HG02970 (cell line): Measurements from ENCODE around the gene SHROOM3.

Experiments
- ATAC-seq: cut with Tn5 transposase; IDR thresholded peaks from one replicate; pipeline ENCODE4 v1.9.1; 2021; ENCODE audit warnings: mild to moderate bottlenecking, moderate library complexity, moderate number of reproducible peaks; ENCODE audit not compliant: unreplicated experiment, low FRiP score

The SHROOM3 gene

DNA sequence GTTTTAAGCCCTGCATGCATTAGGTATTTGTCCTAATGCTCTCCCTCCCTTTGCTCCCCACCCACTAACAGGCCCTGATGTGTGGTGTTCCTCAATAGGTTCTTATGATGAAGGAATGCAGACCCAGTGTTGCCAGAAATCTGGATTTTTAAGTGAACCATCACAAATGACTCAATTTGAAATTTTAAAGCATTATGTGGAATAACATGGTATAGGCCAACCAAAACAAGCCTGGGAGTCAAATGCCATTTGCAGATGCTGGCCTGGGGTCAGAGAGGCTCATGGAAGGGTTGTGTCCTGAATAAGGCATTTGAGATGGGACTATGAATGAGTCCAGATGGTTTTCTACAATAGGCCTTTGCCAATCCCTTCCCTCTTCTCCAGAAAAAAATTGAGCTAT is 179.6 kb downstream of the SHROOM3 start:
- no peak for ATAC-seq

DNA sequence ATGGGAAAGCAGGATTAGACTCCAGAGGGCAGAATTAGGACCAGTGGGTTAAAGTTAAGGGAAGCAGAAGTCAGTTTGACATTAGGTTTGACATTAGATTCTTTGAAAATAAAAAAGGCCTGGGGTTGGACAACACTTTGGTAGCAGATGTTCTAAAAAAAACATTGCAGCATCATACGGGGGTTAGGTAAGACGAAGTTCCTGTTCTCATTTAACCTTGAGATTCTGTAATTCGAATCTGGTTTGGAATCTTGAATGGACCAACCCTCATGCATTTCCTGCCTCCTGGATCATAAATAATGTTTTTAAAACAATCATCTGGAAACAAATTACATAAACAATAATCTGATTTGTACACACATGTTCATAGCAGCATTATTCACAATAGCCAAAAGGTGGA is 181.0 kb downstream of the SHROOM3 start:
- no peak for ATAC-seq

DNA sequence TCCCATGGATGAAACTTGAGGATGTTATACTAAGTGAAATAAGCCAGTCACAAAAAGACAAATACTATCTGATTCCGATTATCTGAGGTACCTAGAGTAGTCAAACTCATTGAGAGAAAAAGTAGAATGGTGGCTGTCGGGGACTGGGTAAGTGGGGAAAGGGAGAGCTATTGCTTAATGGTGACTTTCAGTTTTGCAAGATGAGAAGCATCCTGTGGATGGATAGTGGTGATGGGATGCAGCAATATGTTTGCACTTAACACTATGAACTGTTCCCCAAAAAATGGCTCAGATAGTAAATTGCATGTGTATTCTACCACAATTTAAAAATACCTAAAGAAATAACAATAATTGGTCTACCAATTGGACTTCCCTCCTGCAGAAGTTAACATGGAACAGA is 181.5 kb downstream of the SHROOM3 start:
- no peak for ATAC-seq

DNA sequence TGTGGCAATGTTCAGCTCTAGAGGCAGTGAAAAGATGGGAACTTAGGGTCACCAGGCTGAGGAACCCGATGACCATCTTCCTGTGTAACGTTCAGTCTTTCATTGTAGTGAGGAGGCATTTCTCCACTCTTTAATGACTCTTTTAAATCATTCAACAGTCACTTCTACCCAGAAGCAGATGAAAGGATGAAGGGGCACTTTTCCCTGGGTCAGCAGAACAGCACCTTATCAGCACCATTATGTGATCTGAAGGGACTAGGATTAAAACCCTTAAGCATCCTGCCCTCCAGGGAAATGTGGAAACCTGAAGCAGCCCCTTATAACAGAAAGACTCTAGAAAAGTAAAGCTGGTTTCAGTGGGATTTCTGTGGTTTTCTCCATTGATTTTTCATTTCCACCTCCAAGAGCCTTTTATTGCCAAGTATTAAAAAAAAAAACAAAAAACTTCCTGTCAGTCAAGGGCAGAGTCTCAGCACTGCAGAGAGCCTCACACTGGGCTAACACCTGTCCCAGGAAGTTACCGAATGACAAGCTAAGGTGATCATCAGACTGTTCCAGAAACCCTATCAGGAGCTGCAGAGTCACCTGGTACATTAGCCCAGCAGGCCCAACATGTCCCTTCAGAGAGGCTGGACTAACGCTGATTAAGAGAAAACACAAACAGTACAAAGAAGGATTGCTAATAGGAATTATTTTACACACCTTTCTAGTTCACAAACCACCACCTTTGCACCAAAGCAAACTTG is 185.9 kb downstream of the SHROOM3 start:
- ATAC-seq = no peak

DNA sequence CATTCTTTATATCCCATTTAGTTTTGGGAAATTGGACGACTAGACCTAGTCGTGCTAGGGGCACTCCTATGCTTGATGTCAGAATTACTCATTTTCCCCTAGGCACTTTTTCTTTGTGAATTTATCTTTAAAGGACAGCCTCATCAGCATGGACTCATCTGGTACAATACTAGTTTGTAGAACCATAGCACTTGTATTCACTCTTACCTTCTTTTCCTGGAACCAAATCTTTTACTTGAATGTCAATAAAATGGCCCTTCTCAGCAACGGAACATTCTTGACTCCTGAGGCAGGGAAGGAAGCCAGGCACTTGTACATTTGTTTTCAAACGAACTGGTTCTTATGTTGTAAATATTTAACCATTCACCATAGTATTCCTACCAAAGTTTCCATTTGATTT is 187.1 kb downstream of the SHROOM3 start:
- ATAC-seq = no peak

DNA sequence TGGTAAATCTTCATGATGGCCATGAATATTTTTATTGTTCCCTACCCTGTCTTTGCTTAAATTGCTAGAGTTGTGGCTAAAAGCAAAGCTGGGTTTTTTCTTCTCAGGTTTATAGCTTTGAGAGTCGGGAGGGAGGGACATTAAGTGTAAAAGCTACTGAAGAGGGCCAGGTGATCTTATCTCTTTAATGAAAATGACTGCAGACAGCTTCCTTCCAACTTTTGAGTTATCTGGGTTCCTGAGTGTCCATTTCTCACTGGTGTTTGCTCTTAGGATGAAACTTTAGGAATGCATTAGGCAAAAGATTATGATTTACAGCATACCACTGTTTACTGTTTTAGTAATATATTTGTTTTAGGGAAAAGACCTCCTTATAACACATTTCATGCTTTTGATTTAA is 187.7 kb downstream of the SHROOM3 start:
- no peak for ATAC-seq

DNA sequence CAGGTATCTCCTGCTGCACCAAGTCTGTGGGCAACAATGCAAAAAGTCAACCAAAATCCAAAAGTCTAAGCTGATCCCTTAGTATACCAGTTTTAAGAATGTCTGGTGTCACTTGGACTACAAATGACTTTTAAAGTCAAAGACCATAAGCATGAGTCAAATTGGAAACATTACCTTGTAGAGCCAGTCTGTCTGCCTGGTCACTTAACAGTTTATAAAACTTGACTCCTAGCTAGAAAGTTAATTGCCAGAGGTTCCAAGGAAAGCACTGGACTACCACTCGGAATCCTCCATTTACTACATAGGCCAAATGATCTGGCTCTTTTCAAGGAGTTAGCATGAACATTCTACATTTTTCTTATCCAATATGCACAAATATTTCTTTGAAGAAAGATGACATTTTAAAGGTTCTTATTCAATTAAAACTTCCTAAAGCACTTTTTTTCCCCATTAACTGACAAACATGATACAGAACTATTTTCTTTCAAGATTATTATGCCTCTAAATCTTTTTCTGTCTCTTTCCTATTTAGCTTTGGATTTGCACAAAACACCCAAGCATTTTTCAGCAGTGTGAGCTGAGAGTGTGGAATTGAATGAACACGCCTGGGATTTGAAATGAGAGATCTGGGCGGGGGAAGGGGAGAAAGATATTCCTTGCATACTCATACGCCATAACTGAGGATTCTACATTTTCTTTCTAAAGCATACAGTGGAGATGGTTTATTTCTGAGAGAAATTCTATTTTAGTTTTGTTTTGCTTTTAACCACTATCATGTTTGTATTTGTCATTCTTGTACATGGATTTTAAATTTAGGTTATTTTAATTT is 188.4 kb downstream of the SHROOM3 start:
- ATAC-seq = no peak

DNA sequence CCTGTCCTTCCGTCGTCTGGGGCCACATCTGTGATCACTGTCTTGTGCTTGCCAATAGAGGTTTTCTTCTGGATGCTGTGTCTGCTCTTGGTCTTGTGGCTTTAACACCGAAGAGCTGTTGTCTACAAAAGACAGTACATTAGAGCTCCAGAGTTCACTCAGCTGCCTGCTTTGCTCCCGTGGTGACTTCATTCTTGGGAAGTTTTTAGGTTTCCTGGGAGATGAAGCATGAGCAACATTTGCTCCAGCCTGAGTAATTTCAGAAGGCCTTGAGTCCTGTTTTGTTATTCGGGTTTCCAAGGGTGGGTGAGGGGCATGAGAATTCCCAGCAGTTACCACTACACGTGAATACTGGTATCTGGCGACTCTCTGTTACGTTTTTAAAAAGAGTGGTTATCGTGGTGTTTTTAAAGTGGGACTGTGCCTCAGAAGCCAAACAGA is 189.2 kb downstream of the SHROOM3 start:
- no peak for ATAC-seq

DNA sequence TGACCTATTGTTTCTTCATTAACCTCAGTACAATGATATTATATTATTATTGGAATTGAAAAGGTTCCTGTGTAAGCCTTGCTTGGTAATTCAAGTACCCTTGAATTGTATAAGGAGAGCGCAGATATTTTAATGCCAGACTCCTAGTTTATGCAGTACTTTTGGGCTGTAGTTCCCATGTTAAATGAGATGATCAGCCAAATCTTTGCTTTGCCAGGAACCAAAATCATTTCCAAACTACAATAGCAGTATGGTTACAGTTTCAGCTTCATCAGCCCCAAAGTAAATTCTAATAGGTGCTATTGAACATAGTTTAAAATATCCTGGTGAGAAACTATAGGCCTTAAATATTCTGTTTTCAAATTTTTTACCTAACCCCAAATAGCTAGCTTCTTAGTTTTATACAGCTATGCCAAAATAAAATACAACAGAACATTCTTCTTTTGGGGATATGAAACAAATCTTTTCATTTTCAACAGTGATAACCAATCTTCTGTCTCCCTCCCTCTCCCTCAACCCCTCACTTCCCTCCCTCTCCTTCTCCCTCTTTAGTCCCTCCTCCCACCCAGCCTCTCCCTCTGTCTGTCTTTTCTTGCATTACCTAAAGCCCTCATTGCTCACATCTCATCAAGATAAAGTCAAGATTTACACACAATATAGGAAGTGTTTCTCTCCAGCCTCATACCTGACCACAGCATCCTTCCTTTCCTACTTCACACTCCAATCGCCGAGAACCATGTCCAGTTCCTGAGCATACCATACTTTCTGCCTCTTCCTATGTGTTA is 190.1 kb downstream of the SHROOM3 start:
- no peak for ATAC-seq

DNA sequence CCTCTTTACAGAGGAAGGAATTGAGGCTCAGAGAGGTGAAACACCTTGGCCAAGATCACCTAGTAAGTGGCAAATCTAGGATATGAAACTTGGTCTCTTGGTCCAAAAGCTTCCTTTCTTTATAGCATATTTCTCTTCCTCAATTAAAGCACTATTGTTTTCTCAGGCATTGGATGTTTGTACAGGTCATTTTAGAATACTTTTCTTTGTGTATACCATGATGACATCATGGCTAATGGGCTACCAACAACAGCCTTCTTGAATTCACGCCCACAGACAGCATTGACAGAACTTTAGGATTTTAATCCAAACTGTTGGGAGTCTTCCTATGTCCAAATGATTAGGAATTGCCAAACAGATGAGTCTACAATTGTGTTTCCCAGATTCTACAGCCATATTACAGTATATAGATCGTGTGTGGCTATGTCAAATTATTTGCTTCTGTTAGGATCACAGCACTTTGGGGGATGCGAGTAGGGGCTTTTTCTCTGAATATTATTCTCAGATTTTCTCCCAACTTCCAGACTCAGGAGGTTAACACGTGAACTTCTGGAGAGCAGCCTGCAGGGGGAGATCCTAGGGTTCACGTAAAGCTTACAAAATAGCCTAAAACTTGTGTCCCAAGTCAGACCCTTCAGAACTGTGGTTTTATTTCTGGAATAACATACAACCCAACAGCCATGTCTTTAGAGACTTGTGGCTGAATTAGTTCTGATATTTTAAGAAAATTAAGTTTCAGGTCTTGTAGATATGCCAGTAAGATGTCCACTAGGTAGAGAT is 191.8 kb downstream of the SHROOM3 start:
- ATAC-seq = no peak

DNA sequence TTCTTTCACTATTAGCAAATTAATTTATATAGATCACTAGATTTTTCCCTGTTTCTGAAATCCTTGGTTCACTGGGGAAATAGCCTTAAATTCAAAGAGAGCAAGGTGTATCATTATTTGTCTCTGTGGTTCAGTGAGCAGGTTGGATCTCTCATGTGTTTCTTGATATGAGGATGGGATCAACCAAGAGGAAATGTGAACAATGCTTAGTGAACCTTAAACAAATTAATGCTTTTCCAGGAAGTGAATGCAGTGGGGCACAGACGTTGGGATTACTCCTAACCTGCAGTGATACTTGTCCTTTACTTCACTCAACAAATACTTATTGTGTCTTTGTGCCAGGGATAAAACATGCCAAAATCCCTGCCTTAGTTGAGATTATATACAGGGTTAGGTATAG is 193.2 kb downstream of the SHROOM3 start:
- ATAC-seq = no peak

DNA sequence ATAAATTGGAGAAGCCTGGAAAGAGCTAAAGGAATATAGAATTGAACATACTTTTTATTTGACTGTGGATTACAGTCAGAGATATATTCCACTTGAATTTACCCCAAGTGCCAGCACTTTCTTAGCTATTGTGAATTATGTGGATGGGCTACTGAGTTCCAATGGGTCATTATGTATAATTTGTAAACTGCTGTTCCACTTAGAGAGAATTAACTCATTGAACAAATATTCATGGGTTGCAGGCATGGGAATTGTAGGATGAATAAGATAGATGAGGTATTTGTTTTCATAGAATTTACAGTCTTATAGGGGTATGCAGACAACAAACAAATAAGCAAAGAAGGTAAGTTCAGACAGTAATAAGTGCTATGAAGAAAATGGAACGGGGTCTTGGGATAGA is 195.7 kb downstream of the SHROOM3 start:
- ATAC-seq = no peak

DNA sequence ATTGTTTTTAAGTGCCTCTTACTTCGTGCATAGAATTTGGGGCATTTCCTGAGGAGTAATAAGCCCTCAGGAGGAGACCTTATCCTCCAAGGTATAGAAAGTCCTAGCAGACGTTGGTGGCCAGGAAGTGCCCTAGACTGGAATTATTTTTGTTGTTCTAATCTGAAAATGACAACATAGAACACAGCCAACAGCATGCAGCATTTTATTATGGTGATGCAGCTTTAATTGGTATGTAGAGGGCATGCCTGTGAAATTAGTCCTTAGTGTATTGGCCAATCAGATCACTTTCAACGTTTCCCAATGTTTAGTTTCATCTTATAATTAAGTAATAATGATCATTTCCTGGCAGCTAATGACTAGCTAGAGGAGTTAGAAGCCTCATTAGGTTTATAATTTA is 199.2 kb downstream of the SHROOM3 start:
- ATAC-seq = no peak

DNA sequence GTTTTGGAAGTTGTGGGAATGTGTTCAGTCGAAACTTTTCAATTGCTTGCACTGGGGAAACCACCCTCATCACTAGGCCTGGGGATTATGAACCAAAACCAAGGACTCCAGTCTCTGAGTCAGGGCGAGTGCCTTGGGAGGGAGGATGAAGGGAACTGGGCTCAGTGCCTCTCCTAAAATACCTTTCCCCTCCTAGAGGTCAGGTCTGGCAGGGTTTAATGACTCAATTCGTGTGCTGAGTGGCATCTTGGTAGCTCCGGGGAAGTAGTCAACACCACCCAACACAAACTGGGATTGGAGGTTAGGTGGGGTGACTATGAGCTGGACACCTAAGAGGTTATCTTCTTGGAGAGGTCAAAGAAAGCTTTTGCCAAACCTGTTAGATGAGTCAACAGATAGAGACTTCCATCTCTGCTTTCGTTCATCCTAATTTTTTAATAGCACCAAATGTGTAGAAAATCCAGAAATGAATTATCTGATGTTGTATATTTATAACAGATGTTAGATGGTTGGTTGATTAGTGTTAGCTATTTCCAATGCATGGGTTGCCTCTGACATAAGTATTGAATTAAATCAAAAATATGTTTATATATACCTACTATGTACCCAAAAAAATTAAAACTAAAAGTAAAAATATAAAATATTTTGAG is 202.8 kb downstream of the SHROOM3 start:
- no peak for ATAC-seq

DNA sequence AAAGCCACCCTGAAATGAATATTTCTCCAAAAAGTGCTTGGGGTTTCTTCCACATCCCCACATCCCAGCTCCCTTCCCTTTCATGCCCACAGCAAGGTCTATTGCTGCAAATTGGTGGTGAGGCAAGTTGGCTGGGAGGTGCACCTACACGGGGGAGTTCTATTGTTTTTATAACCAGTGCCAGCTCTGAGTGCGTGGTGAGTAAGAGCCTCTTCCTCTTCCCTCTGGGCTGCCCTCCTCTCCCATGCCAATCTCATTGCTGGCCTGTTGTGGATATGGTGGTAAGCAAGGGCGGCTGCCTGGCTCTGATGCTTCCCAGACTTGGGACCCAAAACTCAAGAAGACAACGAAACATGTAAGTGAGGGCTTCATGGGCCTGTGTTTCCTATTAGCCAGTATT is 204.3 kb downstream of the SHROOM3 start:
- no peak for ATAC-seq

DNA sequence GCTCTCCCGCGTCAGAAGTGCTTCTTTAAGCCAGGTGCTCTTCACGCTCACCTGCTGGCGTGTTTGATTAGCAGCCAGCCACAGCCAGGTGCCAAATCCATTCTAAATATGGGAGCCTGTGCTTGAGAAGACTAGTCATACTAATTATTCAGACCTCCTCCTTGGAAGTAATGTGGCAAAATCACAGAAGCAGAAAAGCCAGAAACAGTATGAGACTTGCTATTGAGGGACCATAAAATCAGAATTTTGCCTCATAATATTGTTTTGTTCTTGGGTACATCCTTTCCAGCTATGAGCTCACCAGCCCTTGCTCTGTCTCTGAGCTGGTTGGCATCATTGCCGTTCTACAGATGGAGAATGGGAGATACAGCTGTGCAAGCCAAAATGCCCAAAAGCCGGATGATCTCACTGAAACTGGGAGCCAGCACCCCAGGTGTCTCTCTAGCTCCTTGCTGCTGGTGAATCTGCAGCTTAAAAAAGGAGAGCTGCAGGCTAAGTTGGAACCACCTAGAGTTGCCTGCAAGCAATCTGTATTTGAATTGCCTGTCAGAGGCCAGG is 205.4 kb downstream of the SHROOM3 start:
- ATAC-seq = no peak

DNA sequence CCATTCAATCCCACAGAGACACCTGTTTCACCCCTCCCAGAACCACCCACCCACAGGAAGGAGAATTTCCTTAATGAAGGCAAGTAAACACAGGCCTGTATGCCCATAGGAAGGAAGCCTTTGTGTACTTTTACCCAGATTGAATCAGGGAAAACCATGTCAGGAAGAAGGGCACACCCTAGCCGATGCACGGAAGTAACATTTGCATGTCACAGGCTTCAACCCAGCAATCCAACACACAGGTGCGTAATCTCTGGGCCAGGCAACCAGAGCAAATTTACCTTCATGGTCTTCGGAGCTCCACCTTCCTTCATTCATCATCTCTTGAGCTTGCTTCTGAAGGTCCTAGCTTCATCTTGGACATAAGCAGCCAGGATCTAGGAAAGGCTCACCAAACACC is 206.3 kb downstream of the SHROOM3 start:
- ATAC-seq = no peak

DNA sequence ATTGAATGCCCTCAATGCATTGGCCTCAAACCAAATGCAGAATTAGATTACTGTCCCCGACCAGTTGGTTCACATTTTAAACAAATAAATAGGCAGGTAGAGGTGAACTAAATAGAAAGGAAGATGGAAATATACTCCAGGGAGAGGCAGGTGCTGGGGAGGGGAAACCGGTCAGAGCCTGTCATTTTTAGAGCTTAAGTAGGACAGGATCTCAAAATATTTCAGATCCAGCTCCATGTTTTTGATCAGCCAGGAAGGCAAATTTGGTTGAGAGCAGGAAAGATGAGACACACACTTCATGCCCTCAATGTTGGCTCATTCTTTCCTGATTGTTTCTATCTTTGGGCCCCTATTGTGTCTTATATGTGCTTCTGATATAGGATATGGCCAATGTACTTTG is 206.7 kb downstream of the SHROOM3 start:
- no peak for ATAC-seq

DNA sequence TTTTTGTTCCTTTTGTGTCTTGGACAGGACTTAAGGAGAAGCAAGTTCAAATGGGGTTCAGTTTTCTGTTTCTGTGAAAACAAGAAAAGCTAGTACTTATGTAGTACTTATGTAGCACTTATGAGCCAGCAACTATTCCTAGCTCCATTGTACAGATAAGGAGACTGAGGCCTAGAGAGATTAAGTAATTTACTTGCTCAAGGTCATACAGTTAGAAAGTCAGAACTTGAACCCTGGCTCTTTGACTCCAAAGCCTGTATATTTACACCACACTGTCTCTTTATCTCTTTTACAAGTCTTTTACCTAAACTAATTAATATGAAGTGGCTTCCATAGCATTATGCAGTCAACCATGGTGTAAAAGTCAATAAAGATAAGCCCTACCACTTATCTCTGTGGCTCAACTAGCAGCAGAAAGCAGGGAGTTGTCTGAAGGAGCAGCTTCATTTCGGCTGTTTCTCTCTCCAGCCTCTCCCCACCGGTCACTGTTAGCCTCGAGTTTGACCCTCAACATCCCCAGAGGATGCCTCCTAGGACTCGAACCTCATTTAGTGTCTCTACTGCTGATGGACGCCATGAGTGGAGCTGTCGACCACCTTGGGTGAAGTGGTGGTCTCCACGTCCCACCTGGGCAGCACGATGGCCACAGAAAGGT is 209.9 kb downstream of the SHROOM3 start:
- ATAC-seq = no peak
